HG03159 (cell line): ENCODE results near the gene PGBD5.

Experiments used
- ATAC-seq: cut with Tn5 transposase; IDR thresholded peaks from one replicate; pipeline ENCODE4 v1.9.1; 2021; ENCODE audit warnings: mild to moderate bottlenecking, moderate library complexity; ENCODE audit not compliant: unreplicated experiment

Gene PGBD5

DNA sequence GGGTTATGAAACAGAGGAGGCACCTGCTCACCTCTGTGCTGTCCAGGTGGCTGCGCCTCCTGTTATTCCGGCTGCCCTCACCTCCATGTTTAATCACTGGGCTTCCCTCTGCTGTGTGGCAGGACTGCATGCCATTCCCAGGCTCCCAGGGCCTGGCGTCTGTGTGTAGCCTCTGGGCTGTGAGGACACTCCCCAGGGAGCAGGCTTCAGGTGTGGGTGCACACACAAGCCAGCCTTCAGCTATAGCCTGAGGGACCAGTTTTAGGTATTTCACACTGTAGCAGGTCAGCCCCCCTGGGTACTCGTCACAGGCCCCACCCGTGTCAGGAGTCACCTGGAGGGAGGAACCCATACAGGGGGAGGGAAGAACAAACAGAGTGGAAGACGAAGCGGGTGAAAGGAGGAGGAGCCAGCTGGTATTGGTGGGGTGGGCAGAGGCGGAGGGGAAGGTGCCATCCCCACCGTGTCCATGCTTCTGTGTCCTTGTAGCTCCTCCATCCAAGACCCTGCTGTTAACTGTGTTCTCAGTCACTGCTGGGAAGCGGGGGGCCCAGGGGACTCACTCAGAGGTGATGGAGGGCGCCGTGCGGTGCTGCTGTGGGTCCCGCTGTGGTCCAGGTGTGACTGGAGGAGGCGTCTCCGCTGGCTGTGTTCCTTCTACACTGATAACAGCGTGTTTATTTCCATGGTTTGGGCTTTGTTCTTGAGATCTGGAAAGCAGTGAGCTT lies 158.6 kb downstream of the PGBD5 start:
- ATAC-seq: no peak

DNA sequence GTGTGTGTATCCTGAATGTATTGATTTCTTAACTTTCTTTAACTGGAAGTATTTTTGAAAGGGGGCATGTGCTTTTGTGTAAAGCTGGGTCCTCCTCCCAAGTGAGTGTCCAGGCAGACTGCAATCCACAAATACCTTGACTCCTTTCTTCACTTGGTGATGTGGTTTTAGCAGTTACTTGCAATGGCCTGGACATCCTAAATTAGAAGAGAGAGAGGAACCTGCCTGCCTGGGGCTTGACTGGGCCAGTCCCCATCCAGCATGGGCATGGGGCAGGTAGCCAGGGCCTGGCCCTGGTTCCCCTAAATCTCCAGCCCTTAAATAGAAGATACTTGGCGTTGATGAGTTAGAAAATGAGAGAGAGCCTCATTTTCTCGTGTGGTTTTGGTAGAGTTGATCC lies 159.7 kb downstream of the PGBD5 start:
- no peak for ATAC-seq

DNA sequence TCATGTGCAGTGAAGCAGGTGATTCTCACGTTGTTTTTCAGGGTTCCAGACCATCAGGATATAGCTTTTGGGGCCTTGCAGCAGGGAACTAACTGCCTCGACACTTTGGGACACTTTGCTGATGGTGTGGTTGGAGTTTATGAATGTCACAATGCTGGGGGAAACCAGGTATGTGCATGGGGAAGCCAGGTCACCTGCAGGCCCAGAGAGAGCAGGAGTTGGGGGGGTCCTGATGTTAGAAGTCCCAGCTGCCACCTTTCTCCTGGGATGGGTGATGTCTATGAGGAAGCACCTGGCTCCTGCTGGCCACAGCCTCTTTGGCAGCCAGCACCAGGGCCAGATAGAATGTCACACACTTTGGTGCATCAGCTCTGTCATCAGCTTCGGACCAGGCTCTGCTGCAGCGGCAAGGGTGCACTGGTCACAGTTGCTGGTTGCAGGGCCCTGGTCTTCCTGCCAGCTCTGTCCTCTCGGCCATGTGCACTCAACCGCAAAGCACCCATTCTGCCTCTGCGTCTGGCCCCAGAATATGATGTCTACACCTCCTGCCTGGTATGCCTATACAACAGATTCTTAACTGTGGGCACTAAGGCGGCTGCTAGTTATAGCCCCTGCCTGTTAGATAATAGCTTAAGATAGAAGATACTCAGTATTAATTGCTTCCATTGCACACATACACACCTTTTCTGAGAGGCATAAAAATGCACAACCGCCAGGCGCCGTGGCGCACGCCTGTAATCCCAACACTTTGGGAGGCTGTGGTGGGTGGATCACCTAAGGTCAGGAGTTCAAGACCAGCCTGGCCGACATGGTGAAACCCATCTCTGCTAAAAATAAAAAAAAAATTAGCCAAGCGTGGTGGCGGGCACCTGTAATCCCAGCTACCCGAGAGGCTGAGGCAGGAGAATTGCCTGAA lies 160.7 kb downstream of the PGBD5 start:
- ATAC-seq: no peak
